Activated T-helper 1 cell treated with Interleukin-2 at 50 U/mL for 16 hours (primary cell): ENCODE data around the gene CHI3L1.

Source experiments
- DNase-seq: peaks from one replicate; pipeline ENCODE4 v3.0.0-alpha.2; 2020; ENCODE audit warnings: low read depth

CHI3L1 gene

DNA sequence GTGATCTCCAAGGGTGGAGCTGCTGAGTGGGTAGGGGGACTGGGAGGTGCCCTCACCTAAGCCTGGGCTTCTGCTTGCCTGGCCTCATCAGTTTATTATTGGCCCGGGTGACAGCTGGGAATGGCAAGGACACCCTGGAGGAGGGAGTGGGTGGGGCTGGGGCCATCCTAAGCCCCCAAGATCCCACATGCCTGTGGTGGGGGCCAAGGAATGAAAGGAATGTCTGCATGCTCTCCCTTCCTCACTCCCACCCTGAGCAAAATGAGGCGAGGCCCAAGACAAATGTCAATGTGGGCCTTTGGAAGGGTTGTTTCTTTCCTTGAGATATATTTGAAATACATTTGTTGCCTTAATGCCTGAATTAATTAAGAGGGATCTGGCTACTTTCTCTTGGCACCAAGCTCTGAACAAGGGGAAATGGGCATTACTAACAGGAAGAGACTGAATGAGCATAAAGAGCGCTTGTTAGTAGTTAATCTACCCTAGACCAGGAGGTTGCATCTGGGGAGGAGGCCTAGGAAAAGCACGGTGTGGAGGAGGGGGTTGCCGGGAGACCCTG lies 19.7 kb upstream of the CHI3L1 start:
- DNase-seq = no peak

DNA sequence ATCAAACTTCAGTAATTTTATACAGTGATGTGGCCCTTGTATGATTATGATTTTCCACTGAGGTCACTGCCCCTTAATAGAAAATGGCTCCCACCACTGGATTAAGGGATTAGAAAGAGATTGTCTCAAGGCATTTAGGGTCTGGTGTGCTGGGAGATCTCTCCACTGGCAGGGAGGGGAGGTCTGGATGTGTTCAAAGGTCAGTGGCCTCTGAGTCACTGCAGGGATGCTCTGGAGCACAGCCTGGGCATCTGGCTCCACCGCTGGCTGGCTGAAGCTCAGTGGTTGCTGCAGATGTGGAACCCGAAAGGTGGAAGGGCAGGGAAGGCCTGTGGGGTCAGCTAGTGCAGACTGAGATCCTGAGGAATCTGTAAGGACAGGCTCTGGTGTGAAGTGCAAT lies 18.3 kb upstream of the CHI3L1 start:
- no peak for DNase-seq

DNA sequence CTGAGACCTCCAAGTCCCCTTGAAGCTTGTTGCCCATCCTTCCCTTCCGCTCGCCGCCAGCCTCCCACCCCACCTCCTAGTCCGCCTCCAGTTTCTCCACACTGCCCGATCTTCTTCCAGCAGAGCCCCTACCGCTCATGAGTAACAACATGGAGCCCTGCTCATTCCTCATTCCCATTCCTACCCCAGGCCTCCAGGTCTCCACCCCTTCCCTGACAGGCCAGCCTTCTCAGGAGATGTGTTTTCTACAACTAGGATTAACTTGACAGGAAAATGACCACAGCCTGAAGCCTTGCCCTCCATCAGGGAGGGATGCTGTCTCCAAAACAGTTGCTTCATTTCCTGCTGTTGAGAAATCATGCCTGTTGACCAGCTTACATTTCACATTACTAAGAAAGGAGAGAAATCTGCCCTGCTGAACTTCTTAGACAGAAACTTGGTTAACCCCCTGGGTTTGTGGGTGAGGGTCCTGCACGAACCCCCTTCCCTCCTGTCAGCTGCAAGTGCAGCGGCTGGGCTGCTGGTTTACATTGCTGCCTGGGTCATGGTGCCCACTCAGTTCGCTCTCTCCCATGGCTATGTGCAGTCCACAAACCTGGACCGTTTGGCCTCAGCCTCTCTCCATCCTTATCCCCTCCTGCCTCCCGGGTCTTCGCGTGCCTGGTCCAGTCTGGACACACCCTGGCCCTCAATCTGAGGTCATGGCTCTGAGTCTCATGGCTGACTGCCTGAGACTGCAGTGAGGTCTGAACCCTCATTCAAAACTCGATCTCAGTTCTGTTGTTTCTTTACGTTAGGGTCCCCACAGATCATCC lies 16.1 kb upstream of the CHI3L1 start:
- no peak for DNase-seq

DNA sequence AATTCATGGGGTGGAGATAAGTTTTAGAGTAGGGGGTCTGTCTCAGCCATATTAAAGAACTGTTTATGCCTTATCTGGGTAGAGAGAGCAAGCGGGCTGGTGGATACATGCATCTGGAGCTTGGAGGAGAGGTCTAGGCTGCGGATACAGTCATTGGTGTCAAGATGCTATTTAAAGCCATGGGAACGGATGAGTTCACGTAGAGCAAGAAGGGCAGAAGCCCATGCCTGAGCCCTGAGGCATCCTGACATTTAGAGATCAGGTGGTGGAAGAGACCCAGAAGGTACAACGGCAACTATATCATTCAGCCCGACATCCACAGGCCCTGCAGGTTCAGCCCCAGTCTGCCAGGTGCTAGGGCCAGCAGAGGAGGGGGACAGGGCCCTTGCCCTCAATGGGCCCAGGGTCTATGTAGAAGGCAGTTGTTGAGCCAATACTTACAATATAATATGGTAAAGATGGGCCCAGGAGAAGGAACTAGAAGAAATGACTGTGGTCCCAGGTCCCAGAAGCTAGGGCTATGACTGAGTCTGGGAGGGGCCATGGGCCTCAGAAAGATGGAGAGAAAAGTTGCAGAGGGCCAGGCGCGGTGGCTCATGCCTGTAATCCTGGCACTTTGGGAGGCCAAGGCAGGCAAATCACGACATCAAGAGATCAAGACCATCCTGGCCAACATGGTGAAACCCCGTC lies 15.2 kb upstream of the CHI3L1 start:
- no peak for DNase-seq

DNA sequence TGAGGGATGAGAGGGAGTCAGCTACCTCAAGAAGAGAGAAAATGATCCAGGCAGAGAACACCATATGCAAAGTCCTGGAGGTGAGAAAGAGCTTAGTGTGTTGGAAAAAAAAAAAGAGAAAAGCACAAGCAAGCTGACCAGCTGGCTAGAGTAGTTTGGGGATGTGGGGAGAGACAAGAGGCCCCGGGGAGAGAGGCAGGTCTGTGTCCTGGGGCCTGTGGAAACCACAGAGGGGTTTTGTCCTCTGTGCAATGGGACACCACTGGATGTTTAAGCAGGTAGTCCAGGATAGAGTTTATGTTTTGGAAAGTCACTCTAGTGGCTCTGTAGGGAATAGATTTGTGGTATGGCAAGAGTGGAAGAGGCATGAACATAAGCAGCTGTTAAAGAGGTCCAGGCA lies 14.4 kb upstream of the CHI3L1 start:
- no peak for DNase-seq

DNA sequence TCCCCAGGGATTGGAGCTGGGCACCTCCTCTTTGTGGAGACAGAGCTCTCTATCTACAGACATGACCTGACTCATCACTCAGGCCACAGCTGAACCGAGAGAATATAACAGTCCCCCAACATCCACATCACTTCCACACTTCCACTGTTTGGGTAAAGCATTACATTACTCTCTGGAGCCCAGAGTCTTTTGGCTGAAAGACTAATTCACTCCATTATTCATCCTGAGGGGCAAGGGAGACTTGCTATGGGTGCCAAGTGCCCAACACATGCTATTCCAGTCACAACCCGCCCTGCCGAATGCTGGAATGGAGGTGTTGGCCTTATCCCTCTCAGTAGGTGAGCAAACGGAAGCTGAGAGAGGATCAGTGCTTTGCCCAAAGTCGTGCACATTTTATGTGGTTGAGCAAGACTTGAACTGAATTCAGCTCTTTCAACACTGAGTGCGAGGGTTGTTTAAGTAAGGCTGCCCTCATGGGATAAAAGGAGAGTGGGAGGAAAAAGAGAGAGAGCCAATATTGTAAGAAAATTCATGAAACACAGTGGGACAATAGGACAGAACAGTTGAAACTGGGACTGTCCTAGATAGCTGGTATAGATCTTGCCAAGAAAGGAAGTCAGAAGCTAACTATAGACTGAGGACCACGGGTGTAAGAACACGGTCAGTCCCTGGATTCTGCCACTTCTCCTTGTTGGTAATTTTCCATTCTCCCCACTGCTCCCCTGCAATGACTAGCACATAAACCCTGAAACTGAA lies 13.5 kb upstream of the CHI3L1 start:
- DNase-seq = no peak

DNA sequence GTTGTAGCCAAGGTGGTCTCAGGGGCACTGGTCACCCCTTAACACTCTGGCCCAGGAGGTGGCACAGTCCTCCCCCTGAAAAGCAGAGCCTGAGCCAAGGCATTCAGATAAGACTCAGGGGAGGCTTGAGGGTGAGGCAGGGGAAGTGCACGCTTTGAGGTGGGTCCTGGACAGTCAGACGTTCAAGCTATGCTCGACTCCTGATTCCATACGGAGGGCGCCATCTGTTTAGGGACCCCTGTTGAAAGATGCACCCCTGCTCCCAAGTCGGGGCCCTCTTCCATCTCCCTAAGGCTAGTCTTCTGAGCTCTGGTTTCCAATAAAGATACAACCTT lies 12.9 kb upstream of the CHI3L1 start:
- DNase-seq = no peak

DNA sequence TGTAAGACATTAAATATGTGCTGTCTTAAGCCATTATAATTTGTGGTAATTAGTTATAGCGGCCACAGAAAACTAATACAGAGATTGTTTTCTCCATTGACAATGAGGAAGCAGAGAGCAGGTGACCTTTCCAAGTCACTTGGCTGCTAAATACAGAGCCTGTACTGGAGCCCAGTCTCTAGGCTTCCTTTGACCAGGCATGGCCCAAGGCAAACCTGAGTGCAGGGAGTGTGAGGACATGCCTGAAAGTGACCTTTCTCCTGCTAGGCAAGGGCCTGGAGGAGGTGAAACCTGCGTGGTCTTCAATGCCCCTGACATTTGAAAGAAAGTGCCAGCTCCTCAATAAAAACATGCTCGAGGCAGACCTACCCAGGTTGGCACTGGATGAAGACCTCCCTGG lies 12.5 kb upstream of the CHI3L1 start:
- DNase-seq = no peak

DNA sequence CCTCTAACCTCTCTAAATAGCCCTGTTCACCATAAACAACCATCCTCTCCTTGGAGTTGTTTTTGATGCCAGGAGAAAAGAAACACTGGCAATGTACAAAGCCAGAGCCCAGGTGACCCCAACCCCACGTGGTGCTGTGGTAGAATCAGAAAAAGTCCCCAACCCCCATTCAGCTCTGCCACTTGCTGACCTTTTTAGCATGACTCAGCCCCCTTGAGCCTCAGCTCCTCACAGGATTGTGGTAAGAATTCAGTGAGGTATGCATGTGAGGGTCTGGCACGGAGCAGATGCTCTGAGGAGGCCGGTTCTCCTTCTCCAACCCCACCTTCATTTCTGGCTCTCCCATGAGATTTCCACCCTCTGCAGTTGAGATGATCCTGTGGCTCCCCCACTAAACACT lies 11.1 kb upstream of the CHI3L1 start:
- DNase-seq = no peak

DNA sequence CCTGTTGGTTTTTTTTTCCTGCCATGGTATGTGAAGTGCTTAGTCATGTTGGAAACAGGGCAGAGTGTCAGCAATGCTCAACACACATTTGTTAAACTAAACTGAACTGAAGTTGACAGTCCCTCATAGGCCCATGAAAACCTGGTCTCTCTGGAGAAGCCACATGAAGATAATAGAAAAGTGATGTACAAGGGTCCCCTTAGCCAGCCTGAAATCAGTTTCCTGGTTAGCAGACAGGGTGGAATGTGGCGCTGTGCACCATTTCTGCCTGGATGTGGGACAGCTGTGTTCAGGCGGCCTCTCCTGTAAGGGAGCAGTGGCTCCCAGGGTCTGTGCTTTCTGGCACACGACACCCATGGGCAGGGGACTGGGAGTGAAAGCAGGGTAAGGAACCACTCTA lies 9.9 kb upstream of the CHI3L1 start:
- DNase-seq = no peak

DNA sequence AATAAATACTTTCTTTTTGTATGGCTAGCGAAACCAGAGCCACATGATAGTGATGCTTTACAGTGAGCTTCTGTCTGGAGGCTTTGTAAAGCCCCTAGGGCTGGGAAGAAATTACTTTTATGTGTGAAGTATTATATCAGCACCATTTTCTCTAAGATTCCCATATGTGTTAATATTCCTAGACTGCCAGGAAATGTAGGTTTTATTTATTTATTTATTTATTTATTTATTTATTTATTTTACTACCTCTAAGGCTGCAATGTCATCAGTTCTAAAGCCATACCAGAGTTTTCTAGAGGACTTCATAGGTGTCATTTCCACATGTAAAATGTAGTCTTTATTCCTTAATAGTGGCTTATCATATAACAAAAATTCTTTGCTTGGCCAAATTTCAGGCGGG lies 4.4 kb upstream of the CHI3L1 start:
- no peak for DNase-seq

DNA sequence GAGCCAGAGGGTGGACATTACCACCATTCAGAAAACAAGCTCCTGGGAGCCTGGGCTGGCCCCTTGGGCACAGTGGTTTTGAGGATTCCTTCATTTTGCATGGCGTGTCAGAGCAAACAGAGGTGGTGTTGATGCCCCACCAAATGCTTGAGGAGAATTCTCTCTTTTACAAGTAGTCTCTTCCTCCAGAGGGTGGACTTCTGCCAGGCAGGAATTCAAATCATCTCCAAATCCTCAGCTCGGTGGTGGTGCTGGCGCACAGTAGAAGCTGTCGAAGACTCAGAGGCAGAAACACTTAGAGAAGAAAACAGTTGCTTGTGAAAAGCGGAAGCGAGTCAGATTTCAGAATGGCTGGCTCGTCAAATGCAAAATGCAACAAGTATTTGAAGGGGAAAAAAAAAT lies 3.4 kb upstream of the CHI3L1 start:
- DNase-seq = no peak

DNA sequence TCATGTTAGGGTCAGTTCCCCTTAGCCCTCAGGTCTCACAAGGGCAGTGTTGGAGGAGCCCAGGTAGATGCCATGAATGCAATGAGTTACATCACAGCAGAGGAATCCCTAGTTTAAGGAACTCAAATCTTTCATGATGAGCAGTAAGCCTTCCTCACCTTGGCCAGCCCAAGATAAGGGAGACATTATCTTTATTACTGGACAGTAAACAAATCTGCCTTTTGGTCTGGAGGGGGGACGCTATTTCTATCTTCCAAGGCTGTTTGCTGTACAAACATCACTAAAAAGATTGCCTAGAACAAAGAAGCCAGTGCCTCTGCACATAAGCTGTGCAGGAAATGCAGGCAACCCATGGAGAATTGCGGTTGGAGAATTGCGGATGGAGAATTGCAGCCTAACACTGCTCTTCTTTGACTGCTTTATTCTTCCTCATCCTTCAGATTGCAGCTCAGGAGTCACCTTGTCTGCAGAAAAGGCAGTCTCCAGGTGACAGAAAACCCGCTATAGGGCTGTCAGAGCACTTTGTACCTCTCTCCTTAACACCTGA lies 2.3 kb upstream of the CHI3L1 start:
- DNase-seq = no peak

DNA sequence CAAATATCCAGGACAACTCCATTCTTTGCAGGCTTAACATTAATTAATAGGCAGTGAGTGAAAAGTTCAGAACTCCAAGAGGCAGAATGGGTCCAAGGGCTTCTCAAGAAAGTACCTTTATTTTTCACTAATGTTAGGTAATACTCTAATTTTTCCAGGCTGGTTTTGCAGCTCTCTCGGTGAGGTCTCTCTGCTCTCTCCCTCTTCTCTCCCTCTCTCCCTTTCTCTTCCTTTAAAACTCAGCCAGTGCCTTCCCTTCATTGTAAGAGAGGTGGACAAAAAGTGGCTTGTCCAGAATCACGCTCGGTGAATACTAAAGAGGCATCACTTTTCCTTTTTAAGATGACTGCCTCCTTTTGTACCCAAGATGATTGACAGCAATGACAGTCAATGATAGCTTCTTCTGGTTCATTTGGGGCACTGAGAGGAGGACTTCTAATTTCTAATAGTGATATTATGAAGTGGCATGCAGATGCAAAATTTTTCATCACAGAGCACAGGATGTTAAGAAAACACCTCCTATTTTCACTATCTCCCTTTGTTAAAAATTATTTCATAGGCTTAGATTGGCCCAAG lies 1.3 kb upstream of the CHI3L1 start:
- DNase-seq = no peak

DNA sequence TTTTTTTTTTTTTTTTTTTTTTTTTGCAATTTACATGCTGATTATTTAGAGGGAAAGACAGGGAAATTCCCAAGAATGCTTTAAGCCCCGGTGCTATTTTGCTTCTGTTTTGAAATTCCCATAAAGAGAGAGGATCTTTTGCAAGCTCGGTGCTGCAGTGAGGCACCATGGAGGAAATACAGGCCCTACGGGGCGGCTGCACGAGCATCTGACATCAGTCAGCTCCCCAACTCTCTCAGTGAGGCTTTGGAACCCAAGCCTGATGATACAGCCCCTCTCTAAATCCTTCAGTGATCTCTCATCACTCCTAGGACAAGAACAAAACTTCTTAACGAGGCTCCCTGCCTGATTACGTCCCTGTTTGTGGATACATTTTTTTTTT lies 791 bp upstream of the CHI3L1 start:
- DNase-seq = no peak

DNA sequence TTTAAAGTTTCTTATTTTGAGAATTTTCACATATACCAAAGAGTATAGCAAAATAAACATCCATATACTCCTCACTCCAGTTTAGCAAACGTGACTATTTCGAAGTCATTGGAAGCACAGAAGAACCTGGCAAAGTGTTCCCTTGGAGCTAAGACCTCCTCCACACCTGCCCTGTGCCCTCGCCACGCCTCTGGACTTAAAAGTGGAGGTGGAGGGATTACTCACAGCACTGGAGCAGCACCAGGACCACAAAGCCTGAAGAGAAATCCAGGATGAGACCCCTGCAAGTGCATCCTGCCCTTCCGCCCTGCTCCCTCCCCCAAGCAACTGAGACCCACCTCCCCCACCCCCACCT lies 436 bp downstream of the CHI3L1 start:
- DNase-seq = no peak

DNA sequence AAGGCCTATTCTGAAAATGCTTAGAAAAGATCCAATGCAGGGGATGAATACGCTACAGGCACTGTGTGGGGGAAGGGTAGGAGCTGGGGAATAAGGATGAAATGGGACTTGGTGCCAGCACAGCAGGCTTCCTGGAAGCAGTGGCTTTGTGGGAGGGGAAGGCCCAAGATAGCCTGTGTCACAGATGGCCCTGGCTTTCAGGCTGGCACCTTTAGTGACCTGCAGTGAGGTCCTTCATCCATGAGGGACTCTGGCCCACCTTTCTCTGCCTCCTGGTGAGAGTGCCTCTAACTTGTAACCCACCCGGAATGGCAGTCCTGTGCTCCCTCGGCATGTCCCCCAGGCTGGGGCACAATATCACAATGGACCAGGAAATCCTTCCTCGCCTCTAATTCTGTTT lies 919 bp downstream of the CHI3L1 start:
- DNase-seq = no peak

DNA sequence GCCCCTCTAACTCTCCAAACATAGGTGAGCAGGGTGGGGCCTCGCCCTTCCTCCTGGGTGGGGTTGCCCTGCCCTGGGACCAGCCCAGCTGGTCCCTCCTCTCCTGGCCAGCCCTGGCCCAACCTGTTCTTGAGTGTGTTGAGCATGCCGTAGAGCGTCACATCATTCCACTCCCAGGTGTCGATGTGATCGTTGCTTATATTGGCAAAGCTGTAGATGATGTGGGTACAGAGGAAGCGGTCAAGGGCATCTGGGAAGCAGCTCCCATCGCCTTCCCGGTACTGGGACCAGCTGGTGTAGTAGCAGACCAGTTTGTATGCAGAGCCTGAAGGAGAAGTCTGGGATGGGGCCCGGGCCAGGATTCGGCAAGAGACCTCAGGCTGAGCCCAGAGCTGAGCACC lies 1.4 kb downstream of the CHI3L1 start:
- no peak for DNase-seq

DNA sequence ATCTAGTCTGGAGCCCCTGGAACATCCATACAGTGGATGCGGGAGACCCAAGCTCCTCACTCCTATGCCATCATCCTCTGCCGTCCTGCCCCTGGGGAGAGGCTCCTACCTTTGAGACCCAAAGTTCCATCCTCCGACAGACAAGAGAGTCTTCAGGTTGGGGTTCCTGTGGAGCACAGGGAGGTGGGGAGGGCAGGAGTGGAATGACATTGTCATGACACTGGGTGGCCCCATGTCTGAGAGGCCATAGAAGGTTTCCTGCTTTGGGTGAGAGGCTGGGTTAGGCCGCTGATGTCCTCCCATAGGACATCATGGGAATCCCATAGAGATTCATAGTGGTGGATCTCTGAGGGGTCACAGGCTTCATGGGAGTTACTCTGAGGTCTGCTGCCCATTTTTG lies 2.0 kb downstream of the CHI3L1 start:
- DNase-seq = no peak

DNA sequence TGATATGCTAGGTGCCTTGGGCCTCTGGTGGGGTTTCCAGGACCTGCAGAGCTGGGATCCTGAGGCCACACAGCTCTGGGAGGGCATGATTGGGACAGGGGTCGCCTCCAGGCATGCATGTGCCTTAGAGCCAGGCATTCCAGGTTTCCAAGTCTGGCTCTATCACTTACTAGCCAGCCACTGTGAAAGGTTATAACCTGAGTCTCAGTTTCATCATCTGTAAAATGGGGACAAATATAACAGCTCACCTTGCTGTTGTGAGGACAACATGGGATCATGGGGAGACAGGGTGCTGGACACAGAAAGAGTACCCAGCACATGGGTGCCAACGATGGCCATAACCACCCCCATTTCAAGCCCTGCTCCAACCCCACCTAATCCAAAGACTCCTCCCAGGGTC lies 2.7 kb downstream of the CHI3L1 start:
- no peak for DNase-seq

DNA sequence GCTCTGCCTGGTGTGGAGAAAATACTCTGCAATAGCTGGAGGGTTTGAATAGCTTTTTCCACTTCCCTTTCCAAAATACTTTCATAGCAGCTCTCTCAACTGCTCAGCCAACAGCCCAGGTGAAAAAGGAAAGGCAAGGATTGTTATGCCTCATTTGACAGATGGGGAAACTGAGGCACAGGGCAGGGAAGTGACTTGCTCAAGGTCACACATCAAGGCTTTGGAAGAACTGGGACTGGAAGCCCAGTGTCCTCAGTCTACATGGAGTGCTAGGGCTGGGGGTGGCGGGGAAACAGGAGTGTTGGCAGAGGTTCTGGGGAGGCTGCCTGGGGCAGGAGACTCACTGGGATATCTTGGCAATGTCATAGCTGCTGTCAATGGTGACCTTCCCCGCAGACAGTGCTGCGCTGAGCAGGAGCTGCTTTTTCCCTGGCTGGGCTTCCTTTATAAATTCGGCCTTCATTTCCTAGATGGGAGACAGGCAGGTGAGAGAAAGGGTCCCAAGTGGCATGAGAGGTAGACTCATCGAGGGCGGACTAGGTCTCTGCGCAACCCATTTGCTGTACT lies 4.0 kb downstream of the CHI3L1 start:
- no peak for DNase-seq
